Measurements from ENCODE around the gene PARK7. TPM values are rescaled to one million over a fixed set of nuclear protein-coding genes. Genes with fewer than 3 reads are reported as not detected.
"Not testable (repeated sequence)": the region's sequence is repeated elsewhere in the genome, so short reads cannot be mapped to it uniquely, and the experiment has no call there.

The PARK7 gene
- polyA plus RNA-seq, 1 donor: 305 TPM

DNA sequence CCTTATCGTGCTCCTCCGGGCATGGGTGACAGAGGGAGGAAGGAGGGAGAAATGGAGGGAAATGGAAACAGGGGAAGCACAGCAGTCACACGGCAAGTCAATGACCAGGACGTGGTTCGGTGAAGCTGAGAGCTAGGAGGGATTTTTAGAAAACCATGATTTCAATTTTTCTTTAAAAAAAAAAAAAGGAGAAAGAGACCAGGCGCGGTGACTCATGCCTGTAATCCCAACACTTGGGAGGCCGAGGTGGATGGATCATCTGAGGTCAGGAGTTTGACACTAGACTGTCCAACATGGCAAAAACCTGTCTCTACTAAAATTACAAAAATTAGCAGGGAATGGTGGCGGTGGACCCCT is 20.1 kb upstream of the PARK7 start:
- no peak for DNase-seq

DNA sequence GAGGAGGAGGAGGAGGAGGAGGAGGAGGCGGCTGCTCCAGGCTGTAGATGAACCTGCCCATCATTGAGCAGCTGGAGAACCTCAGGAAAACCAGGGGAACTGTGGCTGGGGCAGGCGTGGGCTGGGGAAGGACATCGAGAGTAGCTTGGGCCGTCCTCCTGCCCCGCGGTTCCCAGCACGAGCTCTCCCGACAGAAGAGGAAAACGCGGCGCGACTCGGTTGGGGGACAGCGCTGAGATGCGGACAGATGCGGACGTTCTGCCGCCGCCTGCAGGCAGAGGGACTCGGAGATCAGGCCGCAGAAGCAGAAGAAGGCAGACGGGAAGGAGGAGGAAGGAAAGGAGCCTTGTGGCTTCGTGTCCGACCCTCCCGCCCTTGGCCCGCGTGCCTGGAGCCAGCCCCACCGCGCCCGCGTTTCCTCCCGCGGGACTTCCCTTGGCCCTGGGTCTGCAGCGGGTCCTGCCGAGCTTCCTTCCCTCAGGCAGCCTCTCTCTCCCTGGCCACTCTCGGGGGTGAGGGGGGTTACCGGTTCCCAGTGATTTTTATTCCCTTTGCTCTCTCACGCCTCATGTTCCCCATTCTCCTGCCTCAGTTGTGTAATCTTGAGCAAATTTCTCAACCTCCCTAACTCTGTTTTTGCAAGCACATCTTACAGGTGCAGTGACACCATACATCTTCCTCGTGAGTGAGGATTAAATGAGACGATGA is 19.1 kb upstream of the PARK7 start:
- DNase-seq: peak; percentile 43

DNA sequence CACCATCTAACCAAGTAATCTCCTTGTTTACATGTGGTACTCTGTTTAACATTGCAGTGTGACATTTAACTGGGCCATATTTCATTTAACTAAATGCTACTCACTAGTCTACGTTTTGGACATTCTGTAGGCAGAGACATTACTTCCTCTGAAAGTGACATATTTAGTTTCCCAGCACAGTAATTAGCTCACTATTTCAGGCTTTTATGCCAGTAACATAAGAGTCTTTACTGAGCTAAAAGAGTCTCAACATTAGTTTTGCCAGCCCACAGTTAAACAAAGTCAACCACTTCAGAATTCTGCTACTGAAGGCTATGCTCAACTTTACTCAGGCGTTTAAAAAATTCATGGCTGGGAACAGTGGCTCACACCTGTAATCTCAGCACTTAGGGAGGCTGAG is 18.3 kb upstream of the PARK7 start:
- DNase-seq: no peak

DNA sequence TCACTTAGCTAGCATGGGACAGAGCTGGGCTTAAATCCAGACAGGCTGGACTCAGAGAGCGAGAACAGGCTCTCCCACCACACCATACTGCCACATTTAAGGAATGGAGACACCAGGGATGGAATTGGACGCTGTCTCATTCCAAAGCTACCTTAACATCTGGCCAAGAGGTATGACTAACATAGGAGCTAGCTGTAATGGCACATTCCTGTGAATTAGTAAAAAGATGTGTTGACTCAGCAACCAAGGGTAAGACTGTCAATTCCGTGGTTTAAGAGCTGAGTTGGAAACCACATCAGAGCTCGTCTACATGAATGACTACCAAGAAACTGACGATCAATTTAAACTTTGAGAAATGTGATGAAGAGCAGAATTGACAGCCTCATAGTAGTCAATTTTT is 12.6 kb upstream of the PARK7 start:
- DNase-seq: no peak

DNA sequence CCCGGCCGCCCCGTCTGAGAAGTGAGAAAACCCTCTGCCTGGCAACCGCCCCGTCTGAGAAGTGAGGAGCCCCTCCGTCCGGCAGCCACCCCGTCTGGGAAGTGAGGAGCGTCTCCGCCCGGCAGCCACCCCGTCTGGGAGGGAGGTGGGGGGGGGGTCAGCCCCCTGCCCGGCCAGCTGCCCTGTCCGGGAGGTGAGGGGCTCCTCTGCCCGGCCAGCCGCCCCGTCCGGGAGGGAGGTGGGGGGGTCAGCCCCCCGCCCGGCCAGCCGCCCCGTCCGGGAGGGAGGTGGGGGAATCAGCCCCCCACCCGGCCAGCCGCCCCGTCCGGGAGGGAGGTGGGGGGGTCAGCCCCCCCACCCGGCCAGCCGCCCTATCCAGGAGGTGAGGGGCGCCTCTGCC is 8.7 kb upstream of the PARK7 start:
- not testable (repeated sequence) for DNase-seq

DNA sequence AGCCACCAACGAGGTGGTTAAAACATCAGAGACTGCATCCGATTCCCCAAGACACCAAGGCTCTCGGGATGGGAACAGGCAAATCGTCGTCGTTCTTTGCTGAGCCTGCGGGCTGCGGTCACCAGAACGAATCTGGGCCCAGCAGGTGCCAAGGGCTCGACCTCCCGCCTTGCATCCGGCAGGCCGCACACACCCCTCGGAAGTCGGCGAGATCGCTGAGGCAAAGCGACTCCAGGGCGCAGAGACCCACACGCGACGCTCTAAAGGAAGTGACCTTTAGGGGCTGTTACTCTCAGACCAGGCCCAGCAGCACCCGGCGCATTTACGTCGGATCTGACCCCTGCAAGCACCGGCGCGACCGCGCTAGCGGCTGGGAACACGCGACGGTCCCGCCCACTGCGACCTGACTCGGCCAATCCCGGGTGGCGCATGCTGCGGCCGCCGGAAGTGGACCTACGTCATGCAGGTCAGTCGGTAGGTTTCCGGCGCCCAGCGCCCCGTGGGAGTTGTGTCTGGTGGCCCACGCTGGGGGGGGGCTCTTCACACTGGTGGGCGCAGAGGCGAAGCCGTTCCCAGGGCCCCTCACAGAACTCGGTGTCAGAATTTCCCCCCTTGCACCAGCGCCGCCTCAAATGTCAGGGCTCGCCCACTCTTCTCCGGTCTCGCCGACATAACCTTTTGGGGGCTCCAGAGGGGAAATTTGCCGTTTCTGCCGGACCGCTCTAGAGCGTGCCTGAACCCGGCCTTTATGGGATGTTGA is 7.5 kb upstream of the PARK7 start:
- peak; percentile 89 for DNase-seq

DNA sequence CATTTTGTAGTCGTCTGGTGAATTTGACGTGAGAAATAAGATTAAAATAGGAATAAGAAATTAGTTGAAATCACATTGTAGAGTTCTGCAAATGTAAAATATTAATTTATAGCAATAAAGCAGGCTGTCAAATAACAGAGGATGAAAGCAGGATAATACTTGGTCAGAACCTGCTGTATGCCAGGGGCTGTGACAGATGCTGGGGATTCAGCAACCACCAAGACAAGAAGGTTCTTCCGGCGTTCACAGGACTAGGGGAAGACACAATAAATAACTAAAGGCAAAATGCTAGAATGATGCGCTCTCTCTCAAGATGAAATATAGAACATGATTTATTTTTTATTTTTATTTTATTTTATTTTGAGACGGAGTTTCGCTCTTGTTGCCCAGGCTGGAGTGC is 6.8 kb upstream of the PARK7 start:
- no peak for DNase-seq

DNA sequence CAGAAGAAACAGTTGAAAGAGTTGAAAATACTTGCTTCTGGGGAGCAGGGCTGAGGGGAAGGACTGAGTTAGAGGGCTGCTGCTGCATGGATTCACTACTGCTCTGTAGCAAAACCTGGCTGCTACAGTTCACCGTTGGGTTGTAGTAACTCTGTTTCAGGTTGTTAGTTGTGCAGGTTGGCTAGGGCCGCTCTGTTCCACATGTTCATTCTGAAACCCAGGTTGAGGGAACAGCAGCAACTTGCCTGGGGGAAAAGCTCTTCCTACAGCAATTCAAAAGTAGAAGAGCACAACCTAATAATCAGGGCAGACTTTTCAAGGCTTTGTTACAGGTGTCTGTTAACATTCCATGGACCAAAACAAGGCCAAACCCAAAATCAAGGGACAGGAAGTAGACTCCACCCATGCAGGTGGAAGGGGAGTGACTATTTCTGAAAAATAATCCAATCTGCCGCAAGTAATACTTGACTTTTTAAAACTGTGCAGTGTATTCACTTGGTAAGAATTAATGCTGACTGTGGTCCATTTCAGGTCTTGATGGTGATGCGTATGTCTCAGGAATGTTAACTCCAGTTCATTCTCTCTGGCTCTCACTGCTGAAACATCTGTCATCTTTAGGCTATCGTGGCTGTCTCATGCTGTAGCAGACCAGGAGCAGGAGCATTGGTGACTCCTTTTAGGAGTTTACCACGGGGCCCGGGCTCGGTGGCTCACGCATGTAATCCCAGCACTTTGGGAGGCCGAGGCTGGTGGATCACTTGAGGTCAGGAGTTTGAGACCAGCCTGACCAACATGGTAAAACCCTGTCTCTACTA is 5.1 kb upstream of the PARK7 start:
- DNase-seq: no peak

DNA sequence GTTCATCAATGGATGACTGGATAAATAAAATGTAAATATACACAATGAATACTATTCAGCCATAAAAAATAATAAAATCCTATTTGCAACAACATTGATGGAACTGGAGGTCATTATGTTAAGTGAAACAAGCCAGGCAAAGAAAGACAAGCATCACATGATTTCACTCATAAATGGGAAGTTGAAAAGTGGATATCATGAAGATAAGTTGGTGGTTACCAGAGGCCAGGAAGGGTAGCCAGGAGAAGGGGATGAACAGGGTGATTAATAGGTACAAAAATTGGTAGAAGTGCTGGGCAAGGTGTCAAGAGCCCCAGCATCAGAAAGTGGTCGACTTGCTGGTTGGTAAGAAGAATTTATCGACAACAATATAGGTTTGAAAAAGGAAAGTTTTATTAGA is 1.3 kb upstream of the PARK7 start:
- DNase-seq: no peak

DNA sequence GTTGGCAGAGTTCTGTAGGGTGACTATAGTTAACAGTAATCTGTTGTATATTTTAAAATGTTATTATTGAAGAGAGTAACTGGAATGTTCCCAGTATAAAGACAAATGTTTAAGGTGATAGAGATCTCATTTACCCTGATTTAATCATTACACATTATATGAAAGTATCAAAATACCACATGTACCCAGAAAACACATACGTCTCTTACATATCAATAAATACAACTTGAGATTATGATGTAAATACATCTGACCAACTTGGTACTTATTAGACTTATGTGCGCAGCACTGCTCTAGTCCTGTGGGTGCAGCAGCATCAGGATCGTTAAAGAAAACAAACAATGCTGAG is 670 bp upstream of the PARK7 start:
- no peak for DNase-seq

DNA sequence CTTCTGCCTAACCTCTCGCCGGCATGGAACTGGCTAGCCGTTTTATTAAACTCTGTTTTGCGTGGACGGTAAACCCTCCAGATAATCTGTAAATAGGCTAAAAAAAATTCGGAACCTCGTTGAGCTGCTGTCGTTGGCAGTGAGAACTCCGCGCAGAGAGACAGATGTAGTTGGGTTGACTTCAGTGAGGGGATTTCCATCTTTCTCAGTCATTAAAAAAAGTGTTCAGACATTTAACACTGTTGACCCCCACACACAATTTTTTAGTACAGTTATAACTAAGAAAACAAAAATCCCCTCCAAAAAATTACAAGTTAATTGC is 464 bp downstream of the PARK7 start:
- no peak for DNase-seq

DNA sequence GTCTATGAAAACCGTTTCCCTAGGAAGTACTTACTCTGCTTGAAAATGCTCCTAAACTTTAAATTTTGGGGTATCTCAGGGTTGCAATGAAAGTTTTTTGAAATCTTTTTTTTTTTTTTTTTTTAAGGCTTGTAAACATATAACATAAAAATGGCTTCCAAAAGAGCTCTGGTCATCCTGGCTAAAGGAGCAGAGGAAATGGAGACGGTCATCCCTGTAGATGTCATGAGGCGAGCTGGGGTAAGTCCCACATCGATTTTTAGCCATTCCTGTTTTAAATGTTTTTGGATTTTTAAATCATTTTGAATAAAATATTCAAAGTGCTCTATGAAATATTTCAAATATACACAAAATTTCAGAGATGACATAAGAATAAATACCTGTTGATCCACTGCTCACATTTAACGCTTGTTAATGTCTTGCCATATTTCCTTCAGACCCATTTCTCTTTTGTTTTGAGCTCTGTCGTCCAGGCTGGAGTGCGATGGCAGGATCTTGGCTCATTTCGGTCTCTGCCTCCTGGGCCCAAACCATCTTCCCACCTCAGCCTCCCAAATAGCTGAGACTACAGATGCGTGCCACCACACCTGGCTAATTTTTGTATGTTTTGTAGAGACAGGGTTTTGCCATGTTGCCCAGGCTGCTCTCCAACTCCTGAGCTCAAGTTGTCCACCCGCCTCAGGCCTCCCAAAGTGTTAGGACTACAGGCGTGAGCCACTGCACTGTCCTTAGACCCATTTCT is 1.3 kb downstream of the PARK7 start:
- no peak for DNase-seq

DNA sequence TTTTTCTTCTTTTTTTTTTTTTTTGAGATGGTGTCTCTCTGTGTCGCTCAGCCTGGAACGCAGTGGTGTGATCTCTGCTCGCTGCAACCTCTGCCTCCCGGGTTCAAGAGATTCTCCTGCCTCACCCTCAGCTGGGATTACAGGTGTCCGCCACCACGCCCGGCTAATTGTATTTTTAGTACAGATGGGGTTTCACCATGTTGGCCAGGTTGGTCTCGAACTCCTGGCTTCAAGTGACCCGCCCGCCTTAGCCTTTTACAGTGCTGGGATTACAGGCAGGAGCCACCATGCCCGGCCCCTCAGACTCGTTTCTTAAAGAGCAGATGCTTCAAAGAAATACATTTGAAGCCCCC is 1.8 kb downstream of the PARK7 start:
- not testable (repeated sequence) for DNase-seq

DNA sequence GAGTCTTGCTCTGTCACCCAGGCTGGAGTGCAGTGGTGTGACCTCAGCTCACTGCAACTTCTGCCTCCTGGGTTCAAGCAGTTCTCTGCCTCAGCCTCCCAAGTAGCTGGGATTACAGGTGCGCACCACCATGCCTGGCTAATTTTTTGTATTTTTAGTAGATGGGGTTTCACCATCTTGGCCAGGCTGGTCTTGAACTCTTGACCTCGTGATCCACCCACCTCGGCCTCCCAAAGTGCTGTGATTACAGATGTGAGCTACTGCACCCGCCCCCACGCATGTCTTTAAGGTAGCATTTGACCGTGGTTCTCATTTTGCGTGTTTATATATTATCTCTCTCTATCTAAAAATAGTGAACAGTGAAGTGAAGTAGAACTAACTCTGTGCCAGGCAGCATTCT is 2.3 kb downstream of the PARK7 start:
- DNase-seq: not testable (repeated sequence)

DNA sequence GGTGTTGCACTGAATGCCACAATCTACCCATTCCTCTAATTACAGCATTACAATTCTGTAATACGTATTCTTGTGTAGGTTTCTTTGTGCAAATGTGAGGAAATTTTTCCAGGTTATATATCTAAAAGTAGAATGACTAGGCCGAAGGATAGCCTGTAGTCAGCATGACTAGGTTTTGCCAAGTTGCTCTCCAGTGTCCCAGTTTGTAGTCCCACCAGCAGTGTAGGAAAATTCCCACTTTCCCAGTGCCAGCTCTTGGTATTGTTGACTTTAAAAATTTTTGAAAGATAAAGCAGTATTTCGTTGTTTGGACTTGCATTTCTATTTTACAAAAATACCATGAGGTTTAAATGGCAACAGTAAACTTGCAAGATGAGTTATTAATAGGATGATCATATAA is 3.0 kb downstream of the PARK7 start:
- no peak for DNase-seq

DNA sequence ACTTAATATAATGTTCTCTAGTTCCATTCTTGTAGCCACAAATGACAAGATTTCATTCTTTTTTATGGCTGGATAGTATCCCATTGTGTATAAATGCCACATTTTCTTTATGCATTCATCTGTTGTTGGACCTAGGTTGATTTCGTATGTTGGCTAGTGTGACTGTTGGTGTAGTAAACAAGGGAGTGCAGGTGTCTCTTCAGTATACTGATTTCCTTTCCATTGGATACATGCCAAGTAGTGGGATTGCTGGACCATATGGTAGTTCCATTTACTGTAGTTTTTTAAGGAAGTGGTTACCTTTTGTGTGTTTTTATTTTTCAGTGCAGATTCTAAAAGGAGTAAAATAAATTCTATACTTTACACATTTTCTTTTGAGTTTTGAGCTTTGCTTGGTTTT is 5.7 kb downstream of the PARK7 start:
- DNase-seq: no peak

DNA sequence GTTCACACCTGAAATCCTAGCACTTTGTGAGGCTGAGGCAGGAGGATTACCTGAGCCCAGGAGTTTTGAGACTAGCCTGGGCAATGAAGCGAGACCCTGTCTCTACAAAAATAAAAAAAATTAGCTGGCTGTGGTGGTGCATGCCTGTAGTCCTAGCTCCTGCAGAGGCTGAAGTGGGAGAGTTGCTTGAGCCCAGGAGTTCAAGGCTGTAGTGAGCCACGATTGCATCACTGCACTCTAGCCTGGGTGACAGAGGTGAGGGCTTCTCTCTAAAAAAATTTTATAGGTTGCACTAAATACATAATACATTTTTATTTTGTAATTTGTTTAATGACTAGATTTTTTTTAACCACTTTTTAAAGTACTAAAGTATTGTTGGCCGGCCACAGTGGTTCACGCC is 6.1 kb downstream of the PARK7 start:
- no peak for DNase-seq

DNA sequence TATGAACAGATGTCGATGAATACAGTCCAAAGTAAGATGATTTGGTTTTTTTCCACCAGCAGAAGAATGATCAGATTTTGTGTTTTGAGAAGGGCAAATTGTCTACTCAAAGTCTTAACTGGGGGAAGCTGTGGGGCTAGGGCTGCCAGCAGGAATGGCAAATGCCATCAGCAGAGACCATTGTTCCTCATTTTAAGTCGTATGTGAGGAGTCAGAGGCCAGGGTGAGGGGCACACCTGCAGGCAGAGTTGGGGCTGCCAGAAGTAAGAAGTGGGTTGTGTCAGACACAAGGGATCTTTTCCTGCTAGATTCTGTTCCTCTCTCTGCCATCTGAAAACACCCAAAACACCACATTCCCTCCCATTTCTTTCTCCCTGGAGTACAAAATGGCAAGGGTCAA is 8.7 kb downstream of the PARK7 start:
- no peak for DNase-seq

DNA sequence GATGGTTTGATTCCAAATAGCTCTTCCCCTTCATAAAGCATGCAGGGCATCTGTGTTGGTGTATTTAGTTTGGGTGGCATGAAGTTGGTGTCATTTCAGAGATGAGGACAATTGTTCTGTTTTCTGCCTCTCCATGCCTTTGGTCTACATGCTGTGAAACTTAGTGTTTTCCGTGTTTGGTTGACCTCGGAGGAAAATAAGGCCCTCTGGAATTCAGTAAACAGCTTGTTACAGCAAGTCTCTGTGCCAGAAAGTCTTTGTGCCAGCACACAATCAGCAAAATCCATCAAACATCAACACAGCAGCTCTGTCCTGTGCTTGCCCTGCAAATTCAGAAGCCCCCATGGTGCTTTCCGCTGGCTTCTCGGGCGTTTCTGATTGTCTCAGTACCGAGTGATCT is 9.5 kb downstream of the PARK7 start:
- DNase-seq: no peak

DNA sequence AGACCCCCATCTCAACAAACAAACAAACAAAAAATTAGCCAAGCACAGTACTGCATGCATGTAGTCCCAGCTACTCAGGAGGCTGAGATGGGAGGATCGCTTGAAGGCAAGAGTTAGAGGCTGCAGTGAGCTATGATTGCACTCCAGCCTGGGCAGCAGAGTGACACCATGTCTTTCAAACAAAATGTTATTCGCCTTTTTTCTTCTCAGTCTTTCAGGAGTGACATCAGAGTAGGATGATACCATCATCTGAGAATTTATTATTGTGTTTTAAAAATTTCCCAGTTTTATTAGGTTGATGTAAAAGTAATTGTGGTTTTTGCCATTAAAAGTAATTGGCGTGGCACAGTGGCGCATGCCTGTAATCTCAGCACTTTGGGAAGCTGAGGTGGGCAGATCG is 10.8 kb downstream of the PARK7 start:
- no peak for DNase-seq

DNA sequence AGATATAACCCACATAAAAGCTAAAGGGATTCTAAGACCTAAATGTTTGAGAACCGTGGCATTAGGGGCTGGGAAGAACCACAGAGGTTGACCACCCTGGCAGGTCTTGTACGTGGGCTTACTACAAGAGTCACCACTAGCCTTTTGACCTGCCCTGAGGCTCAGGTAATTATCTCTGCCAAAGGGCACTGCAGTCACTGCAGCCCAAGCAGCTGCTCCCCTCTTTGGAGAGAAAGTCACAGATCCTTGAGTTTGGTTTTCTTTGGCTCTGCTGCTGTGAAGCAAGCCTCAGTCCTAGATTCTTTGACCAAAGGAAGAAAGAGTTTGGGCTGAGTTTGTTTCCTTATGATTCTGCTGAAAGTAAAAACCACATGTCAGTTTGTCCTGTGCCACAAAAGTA is 11.6 kb downstream of the PARK7 start:
- DNase-seq: no peak

DNA sequence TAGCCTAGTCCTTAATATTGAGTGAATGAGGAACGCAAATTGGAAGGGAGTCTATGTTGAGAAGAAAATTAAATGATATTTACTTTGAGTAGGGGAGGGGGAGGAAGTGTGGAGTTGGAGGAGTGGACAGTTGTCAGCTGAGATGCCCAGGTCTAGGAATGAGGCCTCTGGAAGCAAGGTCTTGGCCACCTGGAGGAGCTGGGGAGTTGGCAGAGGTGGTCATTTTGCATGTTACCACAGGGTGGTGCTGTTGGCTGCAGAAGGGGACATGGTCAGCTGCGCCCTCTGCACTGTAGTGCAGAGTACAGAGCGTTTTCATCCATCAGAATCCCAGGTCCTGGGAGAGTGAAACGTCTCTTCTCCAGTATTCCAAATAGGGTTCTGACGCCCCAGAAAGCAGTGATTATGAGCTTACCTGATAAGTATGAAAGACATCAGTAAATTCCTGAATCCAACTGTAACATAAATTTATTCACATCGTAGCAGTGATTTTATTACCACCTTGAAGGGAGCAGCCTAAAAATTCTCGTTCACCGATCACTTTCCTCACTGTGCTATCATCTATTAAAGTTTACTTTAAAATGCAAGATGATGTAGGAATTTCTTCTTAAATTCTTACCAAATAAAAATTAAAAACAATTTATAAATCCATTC is 13.8 kb downstream of the PARK7 start:
- DNase-seq: peak; percentile 61
